DMS79 treated with DMSO at 0.1 percent for 48 hours (cell line): ENCODE data around the gene WNT2B.

Experiments used
- DNase-seq: peaks from one replicate; lab custom pipeline; 2025; lab: John Stamatoyannopoulos, UW

WNT2B gene

DNA sequence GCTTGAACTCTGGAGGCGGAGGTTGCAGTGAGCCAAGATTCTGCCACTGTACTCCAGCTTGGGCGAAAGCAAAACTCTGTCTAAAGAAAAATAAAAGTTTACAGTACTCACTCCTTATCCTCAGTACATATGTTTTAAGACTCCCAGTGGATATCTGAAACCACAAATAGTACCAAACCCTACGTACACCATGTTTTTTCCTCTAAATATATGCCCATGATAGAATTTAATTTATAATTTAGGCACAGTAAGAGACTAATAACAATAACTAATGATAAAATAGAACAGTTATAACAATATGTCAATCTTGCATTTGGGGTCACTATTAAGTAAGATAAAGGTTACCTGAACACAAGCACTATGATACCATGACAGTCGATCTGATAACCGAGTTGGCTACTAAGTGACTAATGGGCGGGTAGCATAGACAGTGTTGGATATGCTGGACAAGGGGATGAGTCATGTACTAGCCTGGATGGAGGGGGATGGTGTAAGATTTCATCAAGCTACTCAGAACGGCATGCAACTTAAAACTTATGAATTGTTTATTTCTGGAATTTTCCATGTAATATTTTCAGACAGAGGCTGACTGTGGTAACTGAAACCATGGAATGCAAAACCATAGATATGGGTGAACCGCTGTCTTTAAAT lies 66.5 kb downstream of the WNT2B start:
- no peak for DNase-seq

DNA sequence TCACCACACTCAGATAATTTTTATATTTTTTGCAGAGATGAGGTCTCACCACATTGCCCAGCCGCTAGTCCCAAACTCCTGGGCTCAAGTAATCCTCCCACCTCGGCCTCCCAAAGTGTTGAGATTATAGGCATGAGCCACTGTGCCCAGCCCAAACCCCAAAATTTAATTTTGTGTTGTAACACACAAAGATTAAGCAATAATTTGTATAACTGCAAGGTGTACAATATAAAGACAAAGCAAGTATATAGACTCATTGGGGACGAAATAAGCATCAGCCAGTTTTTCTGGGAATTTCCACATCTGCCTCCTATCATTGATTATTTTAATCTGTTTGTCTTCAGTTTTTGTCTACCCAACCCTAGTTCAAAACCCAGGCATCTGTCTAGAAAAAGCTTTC lies 67.5 kb downstream of the WNT2B start:
- DNase-seq = no peak
